HG03558 (cell line): Measurements from ENCODE around the gene KDM2B.

Experiments used
- ATAC-seq: cut with Tn5 transposase; IDR thresholded peaks from one replicate; pipeline ENCODE4 v1.9.1; 2021; ENCODE audit warnings: moderate number of reproducible peaks; ENCODE audit not compliant: unreplicated experiment; ENCODE audit errors: extremely low read depth

KDM2B gene

DNA sequence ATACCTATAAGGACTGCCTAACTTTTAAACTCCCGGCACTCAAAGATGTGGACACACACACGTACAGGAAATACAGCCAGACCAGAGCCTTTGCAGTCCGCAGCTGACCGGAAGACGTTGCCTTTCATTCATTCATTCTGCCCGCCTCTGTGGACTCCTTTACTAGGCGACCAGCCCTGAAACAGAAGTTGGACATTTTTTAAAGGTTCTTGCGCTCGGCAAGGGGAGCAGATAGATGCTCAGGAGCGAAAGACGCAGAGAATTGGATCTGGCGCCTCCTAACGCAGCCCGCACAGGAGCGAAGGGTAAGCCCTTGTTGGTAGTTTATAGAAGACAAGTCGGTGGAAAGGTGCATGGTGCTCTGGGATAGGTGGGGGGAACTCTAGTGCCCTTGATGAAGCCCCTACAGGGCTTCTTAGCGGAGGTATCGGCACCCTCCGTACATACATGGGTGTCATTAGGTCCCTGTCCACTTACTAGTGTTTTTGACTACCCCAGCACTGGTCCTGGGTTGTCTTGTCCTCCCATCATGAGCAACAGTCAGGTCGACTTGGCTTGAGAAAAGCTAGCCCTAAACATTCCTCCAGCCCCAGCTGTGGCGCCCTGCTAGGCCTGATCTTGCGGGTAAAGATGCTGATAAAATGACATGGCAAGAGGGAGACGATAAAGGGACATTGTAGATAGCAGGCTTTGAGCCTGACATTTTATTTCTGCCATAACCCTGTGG lies at the start of gene KDM2B:
Gene KDM2B, minus strand, starts transcription at position 65 of the 727 bp plus-strand sequence. CDS start 112 bp downstream, outside the sequence.
- no peak for ATAC-seq

DNA sequence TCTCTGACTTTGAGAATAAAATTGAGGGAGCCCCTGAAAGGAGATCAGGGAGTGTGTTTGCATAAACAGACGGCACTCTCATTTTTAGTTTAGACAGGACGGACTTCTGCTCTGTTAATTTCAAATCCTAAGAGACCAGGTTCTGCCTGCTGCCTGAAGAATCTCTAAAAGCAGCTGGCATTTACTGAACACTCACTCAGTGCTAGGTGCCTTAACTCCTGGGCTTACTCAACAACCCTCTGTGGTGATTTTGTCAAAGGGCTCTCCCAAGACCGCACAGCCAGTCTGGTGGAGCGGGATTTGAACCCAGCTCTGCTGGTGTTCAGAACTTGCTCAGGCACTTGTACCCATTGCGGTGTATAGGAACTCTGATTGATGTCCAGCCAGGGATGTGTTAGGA lies 47.7 kb upstream of the KDM2B start:
- no peak for ATAC-seq

DNA sequence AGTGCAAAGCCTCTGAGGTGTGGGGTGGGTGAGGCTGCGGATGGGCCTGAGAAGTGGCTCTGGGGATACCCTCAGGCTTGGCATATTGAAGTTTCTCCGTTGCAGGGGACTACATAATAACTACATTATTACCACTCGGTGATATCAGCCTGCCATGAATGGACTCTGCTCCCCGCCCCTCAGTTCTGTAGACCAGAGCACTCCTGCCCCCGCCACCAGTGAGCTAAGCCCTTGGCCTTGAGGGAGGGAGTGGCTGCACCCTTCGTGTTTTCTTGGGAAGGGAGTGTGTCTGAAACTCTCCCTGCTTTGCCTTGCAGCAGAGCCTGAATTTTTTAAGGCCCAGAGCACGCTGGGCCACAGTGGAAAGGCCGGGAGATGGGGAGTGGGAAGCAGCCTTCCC lies 47.2 kb upstream of the KDM2B start:
- ATAC-seq: no peak

DNA sequence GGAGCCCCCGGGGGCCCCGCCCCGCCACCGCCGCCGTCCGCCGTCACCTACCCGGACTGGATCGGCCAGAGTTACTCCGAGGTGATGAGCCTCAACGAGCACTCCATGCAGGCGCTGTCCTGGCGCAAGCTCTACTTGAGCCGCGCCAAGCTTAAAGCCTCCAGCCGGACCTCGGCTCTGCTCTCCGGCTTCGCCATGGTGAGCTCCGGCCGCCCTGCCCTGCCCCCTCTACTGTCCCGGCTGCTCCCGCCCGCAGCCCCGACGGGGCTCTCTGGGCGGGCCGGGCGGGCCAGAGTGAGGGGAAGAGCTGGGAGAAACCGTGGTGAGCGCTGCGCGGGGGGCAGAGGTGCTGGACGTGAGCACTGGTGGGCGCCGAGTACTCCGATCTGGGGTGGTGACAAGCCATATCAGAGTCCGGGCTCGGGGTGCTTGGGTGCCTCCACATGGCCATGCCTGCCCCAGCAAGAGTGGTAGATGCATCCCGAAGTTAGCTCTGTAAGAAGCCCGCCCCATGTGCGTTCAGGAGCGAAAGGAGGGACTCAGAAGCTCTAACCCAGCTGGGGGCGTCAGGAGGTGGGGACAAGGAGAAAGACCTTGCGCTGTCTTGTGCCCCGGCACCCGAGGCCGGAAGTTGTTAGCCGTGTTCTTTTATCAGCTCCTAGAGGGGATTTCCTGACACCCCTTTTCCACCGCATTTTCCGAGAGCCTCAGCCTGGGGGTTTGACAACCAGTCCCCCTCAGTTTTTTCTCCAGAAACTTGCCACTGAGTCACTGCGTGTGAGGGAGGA lies 46.2 kb upstream of the KDM2B start:
- peak; percentile 15 for ATAC-seq

DNA sequence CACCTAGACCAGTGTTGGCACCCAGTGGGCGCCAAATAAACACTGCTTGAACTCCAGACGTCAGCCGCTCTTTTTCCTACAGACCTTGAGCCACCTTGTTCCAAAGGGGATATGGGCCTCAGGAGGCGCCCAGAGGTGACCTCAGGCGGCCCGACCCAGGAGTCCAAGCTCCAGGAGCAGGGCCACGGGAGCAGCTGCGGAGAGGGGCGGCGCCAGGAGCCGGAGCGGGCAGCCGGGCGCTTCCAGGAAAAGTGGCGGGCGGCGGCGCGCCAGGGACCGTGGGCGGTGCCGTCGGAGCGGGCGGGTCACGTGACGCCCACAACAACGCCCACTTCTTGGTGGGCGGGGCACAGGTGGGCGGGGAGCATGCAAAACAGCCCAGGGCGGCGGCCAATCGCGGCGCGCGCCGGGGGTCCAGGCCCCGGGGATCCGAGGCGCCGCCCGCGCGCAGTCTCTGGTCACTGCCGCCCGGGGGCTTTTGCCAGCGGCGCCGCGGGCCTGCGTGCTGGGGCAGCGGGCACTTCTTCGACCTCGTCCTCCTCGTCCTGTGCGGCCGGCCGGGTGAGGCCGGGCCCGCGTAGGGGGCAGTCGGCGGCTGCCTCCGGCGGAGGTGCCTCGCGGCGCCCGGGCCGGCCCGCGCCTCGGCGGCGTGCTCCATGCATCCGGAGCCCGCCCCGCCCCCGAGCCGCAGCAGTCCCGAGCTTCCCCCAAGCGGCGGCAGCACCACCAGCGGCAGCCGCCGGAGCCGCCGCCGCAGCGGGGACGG lies 45.4 kb upstream of the KDM2B start, which contains the start of gene ORAI1:
Gene ORAI1, plus strand, starts transcription at position 444 of the 766 bp plus-strand sequence.
- ATAC-seq: peak; percentile 47

DNA sequence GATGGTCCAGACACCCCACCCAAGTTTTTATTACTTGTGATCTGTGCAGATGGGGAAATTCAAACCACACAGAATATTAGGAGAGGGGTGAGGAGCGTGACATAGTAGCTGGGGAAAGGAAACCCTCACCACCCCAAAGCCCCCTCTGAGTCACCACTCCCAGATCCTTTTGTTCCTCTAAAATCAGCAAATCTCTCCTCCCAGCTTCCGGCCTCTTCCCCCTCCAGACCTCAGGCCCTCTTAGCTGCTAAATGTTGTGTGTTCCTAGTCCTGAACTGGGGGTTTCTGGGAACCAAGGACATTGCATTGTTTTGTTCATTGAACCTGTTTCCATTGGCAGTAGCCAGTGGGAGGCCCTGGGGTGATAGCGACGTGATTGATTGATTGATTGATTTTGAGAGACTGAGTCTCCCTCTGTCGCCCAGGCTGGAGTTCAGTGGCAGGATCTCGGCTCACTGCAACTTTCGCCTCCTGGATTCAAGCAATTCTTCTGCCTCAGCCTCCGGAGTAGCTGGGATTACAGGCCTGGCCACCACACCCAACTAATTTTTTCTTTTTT lies 39.6 kb upstream of the KDM2B start:
- no peak for ATAC-seq

DNA sequence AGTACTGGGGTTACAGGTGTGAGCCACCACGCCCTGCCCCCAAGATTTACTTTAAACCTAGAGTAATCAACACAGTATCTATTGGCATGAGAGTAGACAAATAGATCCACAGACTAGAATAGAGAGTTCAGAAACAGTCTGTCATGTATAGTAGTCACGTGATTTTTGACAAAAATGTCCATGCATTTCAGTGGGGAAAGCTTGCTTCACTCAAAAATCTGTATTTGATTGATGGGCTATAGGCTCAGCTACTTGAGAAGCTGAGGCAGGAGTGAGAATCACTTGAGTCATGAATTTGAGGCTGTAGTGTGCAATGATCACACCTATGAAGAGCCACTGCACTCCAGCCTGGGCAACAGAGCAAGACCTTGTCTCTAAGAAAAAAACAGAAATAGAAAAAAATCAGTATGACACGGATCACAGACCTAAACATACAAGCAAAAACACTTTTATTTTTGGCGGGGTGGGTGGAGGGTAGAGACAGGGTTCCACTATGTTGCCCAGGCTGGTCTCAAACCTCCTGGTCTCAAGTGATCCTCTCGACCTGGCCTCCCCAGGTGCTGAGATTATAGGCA lies 37.9 kb upstream of the KDM2B start:
- no peak for ATAC-seq

DNA sequence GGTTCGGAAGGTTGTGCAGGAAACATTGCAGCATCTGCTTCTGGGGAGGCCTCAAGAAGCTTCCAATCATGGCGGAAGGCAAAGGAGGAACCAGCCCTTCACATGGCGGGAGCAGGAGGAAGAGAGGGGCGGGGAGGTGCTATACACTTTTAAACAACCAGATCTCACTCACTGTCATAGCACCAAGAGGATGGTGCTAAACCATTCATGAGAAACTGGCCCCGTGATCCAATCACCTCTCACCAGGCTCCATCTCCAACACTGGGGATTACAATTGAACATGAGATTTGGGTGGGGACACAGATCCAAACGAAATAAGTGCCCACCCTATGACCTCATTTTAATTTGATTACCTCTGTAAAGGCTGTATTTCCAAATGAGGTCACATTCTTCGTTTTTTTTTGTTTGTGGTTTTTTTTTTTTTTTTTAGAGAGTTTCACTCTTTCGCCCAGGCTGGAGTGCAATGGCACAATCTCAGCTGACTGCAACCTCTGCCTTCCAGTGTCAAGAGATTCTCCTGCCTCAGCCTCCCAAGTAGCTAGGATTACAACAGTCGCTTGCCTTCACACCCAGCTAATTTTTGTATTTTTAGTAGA lies 34.1 kb upstream of the KDM2B start:
- no peak for ATAC-seq

DNA sequence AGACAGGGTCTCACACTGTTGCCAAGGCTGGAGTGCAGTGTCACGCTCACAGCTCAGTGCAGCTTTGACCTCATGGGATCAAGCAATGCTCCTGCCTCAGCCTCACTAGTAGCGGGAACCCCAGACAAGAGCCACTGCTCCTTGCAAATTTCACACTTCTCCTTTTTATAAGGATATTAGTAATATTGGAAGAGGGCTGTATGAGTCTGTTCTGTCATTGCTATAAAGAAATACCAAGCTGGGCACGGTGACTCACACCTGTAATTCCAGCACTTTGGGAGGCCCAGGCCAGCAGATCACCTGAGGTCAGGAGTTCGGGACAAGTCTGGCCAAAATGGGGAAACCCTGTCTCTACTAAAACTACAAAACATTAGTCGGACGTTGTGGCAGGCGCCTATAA lies 32.6 kb upstream of the KDM2B start:
- ATAC-seq: no peak

DNA sequence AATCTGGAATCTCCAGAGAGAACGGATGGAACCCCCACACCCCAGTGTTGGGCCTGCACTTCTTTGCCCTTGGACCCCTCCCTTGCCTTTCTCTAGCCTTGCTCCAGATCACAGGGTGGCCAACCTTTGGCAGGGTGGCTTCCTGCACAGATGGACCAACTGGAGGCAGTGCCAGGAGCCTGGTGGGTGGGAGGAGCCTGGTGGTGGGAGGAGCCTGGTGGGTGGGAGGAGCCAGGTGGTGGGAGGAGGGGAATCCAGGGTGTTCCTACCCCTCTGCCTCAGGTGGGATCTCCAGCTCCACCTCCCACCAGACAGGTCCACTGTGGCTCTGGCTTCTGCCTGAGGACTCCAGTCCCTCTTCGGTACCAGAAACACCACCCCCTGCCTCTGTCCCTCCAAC lies 30.5 kb upstream of the KDM2B start:
- no peak for ATAC-seq

DNA sequence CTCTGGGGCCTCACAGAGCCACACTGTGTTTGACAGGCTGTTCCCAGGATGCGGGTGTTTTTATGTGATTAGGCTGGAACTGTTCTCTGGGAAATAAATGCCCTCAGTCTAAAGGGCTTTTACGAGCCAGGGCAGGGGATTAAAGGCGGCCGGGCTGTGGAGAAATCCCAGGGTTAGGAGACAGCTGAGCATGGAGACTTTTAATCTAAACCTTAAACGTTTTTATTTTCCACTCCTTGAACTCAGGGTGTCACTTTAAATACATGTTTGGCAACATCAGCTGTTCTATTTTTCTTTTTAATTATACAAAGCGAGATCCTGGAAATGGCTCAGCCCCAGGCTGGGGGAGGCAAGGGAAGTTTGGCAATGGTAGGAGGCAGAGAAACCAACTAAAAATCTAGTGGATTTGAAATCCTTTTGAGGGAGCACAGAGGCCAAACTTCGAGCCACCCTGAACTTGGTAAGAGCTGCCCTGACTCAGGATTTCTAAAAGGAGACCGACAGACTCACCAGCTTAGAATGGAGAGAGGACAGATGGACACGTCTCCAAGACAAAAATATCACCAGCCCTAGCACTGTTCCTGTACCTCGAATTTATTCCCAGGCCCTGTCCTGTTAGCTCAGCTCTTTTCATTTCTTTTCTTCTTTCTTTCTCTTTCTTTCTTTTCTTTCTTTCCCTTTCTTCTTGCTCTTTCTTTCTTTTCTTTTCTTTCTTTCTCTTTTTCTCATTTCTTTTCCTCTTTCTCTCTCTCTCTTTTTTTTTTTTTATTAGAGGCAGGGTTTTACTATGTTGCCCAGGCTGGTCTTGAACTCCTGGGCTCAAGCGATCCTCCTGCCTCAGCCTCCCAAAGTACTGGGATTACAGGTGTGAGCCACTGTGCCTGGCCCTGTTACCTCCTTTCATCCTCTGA lies 29.7 kb upstream of the KDM2B start:
- no peak for ATAC-seq

DNA sequence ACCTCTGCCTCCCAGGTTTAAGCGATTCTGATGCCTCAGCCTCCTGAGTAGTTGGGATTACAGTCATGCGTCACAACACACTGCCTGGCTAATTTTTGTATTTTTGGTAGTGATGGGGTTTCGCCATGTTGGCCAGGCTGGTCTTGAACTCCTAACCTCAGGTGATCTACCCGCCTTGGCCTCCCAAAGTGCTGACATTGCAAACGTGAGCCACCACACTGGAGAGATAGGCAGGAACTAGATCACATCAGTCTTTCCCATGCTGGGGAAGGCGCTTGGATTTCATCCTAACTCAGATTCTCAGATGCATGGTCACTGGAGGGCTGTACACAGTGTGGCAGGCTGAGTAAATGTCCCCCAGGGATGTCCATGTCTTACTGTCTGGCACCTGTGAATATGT lies 27.5 kb upstream of the KDM2B start:
- no peak for ATAC-seq

DNA sequence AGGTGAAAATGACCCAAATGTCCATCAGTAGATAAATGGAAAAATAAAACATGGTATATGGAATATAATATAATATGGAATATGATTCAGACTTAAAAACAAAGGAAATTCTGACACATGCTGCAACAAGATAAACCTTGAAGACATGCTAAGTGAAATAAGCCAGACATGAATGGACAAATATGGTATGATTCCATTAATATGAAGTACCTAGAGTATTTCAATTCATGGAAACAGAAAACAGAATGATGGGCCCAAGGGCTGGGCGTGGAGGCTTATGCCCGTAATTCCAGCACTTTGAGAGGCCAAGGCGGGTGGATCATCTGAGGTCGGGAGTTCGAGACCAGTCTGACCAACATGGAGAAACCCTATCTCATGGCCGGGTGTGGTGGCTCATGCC lies 22.8 kb upstream of the KDM2B start:
- no peak for ATAC-seq

DNA sequence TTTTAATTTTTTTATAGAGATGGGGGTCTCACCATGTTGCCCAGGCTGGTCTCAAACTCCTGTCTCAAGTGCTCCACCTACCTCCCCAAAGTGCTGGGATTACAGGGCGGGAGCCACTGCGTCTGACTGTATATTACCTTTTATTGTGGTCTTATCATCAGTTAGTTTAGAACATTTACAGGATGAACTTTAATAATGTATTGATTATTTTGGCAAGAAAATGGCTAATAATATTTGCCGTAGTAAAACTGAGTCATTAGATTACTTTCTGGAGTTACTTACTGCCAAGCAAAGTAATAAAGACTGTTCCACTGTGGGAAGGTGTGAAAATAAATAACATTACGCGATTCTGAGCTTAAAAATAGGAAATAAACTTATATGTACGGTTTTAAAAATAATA lies 21.9 kb upstream of the KDM2B start:
- ATAC-seq: no peak

DNA sequence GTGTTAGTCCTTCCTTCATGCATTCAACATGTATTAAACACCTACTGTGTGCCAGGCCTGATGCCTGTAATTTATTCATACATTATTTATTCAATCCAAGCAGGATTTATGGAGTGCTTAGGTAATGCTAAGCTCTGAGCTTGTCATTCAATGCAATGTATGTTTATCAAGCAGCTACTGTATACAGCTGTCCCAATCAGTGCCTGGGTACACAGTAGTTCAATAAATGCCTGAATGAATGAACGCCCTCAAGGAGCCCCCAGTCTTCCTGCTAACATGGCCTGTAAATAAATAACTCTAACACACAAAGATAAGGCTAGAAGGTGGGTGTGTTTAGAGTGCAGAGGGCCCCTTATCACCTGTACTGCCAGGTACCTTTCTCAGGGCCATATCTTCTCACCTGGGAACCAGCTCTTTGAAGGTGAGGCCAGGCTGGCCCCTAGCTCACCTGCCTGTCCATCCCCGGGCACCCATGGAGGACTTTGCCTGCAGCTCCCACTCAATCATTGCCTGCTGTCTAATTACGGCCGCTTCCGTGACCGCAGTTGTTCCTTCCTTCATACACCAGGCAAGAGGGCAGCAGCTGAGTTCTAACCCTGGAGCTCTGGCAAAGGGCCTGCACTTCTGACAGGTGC lies 20.0 kb upstream of the KDM2B start:
- no peak for ATAC-seq

DNA sequence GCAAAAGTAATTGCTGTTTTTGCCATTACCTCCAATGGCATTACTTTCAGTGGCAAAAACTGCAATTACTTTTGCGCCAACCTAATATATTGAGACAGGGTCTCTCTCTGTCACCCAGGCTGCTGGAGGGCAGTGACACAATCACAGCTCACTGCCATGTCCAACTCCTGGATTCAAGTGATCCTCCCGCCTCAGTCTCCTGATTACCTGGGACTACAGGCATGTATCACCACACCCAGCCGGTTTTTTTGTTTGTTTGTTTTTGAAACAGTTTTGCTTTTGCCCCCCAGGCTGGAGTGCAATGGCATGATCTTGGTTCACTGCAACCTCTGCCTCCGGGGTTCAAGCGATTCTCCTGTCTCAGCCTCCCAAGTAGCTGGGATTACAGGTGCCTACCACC lies 15.7 kb upstream of the KDM2B start:
- ATAC-seq: no peak

DNA sequence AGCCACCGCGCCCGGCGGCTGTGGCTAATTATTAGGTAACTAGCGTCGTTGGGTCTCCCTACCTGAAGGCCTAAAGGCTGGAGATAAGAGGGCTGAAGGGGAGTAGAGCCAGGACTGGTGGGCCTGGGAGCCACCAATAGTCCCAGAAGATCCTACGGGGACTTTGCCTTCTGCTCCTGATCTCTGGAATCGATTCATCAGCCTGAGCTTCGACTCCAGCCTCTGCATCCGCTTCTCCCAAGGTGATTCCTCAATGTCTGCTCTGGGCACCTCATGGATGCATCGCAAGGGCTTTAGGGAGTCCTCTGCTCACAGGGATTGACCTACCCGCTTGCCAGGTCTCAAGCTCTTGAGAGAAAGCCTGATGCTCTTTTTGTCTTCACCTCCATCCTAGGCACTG lies 14.7 kb upstream of the KDM2B start:
- ATAC-seq: no peak

DNA sequence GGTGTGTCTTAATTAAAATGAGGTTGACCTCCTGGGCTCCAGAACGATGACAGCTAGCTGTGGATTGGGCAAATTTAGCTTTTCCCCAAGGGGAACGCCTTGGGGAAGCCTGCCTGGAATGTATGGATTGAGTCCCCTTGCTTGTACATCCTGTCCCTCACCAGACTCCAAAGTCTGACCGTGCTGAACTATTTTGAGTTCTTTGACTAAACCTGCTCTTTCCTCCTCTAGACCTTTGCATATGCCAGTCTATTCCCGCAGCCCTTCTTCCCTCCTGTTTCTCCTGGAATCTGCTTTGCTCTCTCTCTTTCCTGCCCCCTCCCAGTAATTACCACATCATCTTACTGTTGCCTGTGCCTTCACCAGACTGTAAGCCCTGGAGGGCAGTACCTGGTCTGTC lies 11.5 kb upstream of the KDM2B start:
- no peak for ATAC-seq
